HUES6 (cell line): ENCODE measurements around the gene NBAS.

Experiments used
- H3K27ac ChIP-seq: 2 replicates; pipeline ENCODE4 v1.7.0; 2013; ENCODE audit warnings: low read depth, mild to moderate bottlenecking, low read length, inconsistent platforms
- H3K27me3 ChIP-seq: 2 replicates; pipeline ENCODE4 v1.6.1; 2013; ENCODE audit warnings: low read length; ENCODE audit not compliant: control insufficient read depth, insufficient read depth
- H3K36me3 ChIP-seq: 2 replicates; pipeline ENCODE4 v1.6.1; 2013; ENCODE audit warnings: low read length; ENCODE audit not compliant: control insufficient read depth, insufficient read depth
- H3K4me1 ChIP-seq: 2 replicates; pipeline ENCODE4 v1.6.1; 2013; ENCODE audit warnings: low read length; ENCODE audit not compliant: control insufficient read depth, insufficient read depth
- H3K4me3 ChIP-seq: 2 replicates; pipeline ENCODE4 v1.5.1; 2013; ENCODE audit warnings: low read depth, low read length
- H3K9ac ChIP-seq: one replicate; pipeline ENCODE4 v1.6.1; 2013; ENCODE audit warnings: mild to moderate bottlenecking, low read length
- H3K9me3 ChIP-seq: 2 replicates; pipeline ENCODE4 v1.6.1; 2013; ENCODE audit warnings: low read depth, low read length; ENCODE audit not compliant: control insufficient read depth, insufficient read depth

The NBAS gene

GRCh38 chr2:15166878-15167277, 394.3 kb downstream of the NBAS start:
- Histone ChIP-seq H3K4me3 (no peak overlapping the region), H3K4me1 (peaks cover 23% of the 10 kb centered on the region), H3K36me3 (no peaks in the 10 kb centered on the region), H3K27ac (no peak overlapping the region), H3K9ac (no peak overlapping the region), H3K9me3 (no peaks in the 10 kb centered on the region), H3K27me3 (no peaks in the 10 kb centered on the region)

- H3K4me1 ChIP-seq: peaks cover 15% of the 10 kb centered on the region
- no peaks in the 10 kb centered on the region for H3K9me3 ChIP-seq
- H3K4me3 ChIP-seq: no peak overlapping the region
- no peaks in the 10 kb centered on the region for H3K27me3 ChIP-seq
- H3K27ac ChIP-seq: no peak overlapping the region
- no peak overlapping the region for H3K9ac ChIP-seq
- H3K36me3 ChIP-seq: no peaks in the 10 kb centered on the region
These were observed 397.8 kb downstream of the NBAS start for GRCh38 chr2:15163326-15163725.

- Histone ChIP-seq H3K4me3 (no peak overlapping the region), H3K27me3 (no peaks in the 10 kb centered on the region), H3K9ac (no peak overlapping the region), H3K36me3 (no peaks in the 10 kb centered on the region), H3K4me1 (peaks cover 19% of the 10 kb centered on the region), H3K27ac (no peak overlapping the region), H3K9me3 (no peaks in the 10 kb centered on the region)
These were observed 398.5 kb downstream of the NBAS start for GRCh38 chr2:15162620-15163019.

GRCh38 chr2:15160201-15160991, 400.7 kb downstream of the NBAS start:
- H3K4me3 ChIP-seq: no peak overlapping the region
- H3K36me3 ChIP-seq: no peaks in the 10 kb centered on the region
- H3K4me1 ChIP-seq: peaks cover 25% of the 10 kb centered on the region
- H3K9ac ChIP-seq: no peak overlapping the region
- H3K9me3 ChIP-seq: no peaks in the 10 kb centered on the region
- H3K27me3 ChIP-seq: no peaks in the 10 kb centered on the region
- H3K27ac ChIP-seq: no peak overlapping the region

- no peak overlapping the region for H3K4me3 ChIP-seq
- no peaks in the 10 kb centered on the region for H3K9me3 ChIP-seq
- H3K36me3 ChIP-seq: no peaks in the 10 kb centered on the region
- no peak overlapping the region for H3K27ac ChIP-seq
- no peak overlapping the region for H3K9ac ChIP-seq
- H3K27me3 ChIP-seq: no peaks in the 10 kb centered on the region
- H3K4me1 ChIP-seq: peaks cover 25% of the 10 kb centered on the region
These were observed 401.4 kb downstream of the NBAS start for GRCh38 chr2:15159751-15160177.

- peaks cover 25% of the 10 kb centered on the region for H3K4me1 ChIP-seq
These were observed 401.9 kb downstream of the NBAS start for GRCh38 chr2:15159206-15159605.

GRCh38 chr2:15158532-15158931, 402.6 kb downstream of the NBAS start:
- no peaks in the 10 kb centered on the region for H3K27me3 ChIP-seq
- H3K27ac ChIP-seq: no peak overlapping the region
- no peak overlapping the region for H3K4me3 ChIP-seq

More at GRCh38 chr2:15159206-15159605, 401.9 kb downstream of the NBAS start:
- Histone ChIP-seq H3K4me3 (no peak overlapping the region), H3K9ac (no peak overlapping the region), H3K9me3 (no peaks in the 10 kb centered on the region), H3K27ac (no peak overlapping the region), H3K27me3 (no peaks in the 10 kb centered on the region), H3K36me3 (no peaks in the 10 kb centered on the region)

GRCh38 chr2:15158100-15158499, 403.0 kb downstream of the NBAS start:
- Histone ChIP-seq H3K4me3 (no peak overlapping the region), H3K36me3 (no peaks in the 10 kb centered on the region), H3K27me3 (no peaks in the 10 kb centered on the region), H3K9me3 (no peaks in the 10 kb centered on the region), H3K9ac (no peak overlapping the region), H3K4me1 (peaks cover 25% of the 10 kb centered on the region), H3K27ac (no peak overlapping the region)

More at GRCh38 chr2:15158532-15158931, 402.6 kb downstream of the NBAS start:
- no peak overlapping the region for H3K9ac ChIP-seq
- H3K9me3 ChIP-seq: no peaks in the 10 kb centered on the region
- no peaks in the 10 kb centered on the region for H3K36me3 ChIP-seq
- peaks cover 25% of the 10 kb centered on the region for H3K4me1 ChIP-seq

- Histone ChIP-seq H3K27me3 (no peaks in the 10 kb centered on the region), H3K4me3 (no peak overlapping the region), H3K9me3 (no peaks in the 10 kb centered on the region), H3K9ac (no peak overlapping the region), H3K36me3 (no peaks in the 10 kb centered on the region), H3K27ac (no peak overlapping the region), H3K4me1 (peaks cover 18% of the 10 kb centered on the region; the same call in 1 of the 2 replicates)
These were observed 405.1 kb downstream of the NBAS start for GRCh38 chr2:15155959-15156574.

GRCh38 chr2:15154297-15154696, 406.8 kb downstream of the NBAS start:
- H3K27ac ChIP-seq: no peak overlapping the region
- H3K9ac ChIP-seq: no peak overlapping the region
- no peaks in the 10 kb centered on the region for H3K27me3 ChIP-seq
- no peaks in the 10 kb centered on the region for H3K36me3 ChIP-seq
- H3K9me3 ChIP-seq: no peaks in the 10 kb centered on the region
- H3K4me1 ChIP-seq: peaks cover 12% of the 10 kb centered on the region; the same call in 1 of the 2 replicates
- H3K4me3 ChIP-seq: no peak overlapping the region

GRCh38 chr2:15152382-15152781, 408.8 kb downstream of the NBAS start:
- H3K9me3 ChIP-seq: no peaks in the 10 kb centered on the region
- H3K9ac ChIP-seq: no peak overlapping the region
- H3K27ac ChIP-seq: no peak overlapping the region

More at GRCh38 chr2:15152382-15152781, 408.8 kb downstream of the NBAS start:
- Histone ChIP-seq H3K4me1 (peaks cover 7% of the 10 kb centered on the region; the same call in 1 of the 2 replicates), H3K4me3 (no peak overlapping the region), H3K27me3 (no peaks in the 10 kb centered on the region), H3K36me3 (no peaks in the 10 kb centered on the region)
